ENCODE measurements around the gene PRKCB.

PRKCB gene

DNA sequence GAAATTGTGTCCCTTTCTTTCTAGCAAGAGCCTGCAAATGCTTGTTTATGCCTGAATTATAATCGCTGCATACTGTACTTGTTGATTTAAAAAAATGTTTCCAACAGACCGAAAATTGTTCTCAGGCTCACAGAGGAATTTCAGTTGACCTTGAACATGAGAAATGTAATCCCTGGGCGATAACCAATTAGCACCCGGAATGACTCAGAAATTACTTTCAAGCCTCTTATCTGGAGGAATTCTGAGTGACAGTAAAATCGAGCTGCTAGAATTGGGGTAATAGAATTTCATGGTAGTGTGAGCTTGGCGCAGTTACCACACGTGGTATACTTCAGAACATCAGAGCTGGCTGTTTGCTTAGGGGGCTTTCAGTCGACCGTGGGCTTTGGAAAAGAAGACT is 281.2 kb downstream of the PRKCB start (continued):
- TF ChIP-seq, protein P1, sequence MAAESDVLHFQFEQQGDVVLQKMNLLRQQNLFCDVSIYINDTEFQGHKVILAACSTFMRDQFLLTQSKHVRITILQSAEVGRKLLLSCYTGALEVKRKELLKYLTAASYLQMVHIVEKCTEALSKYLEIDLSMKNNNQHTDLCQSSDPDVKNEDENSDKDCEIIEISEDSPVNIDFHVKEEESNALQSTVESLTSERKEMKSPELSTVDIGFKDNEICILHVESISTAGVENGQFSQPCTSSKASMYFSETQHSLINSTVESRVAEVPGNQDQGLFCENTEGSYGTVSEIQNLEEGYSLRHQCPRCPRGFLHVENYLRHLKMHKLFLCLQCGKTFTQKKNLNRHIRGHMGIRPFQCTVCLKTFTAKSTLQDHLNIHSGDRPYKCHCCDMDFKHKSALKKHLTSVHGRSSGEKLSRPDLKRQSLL (tag by site-specific recombination; IDR thresholded peaks at IDR 0.05), result no peak
- no peak for TF ChIP-seq ZBTB21 (tag by site-specific recombination; IDR thresholded peaks at IDR 0.05)
- TF ChIP-seq ZFHX2 (tag by site-specific recombination; conservative IDR thresholded peaks at IDR 0.05), result no peak
- TF ChIP-seq, protein P2, sequence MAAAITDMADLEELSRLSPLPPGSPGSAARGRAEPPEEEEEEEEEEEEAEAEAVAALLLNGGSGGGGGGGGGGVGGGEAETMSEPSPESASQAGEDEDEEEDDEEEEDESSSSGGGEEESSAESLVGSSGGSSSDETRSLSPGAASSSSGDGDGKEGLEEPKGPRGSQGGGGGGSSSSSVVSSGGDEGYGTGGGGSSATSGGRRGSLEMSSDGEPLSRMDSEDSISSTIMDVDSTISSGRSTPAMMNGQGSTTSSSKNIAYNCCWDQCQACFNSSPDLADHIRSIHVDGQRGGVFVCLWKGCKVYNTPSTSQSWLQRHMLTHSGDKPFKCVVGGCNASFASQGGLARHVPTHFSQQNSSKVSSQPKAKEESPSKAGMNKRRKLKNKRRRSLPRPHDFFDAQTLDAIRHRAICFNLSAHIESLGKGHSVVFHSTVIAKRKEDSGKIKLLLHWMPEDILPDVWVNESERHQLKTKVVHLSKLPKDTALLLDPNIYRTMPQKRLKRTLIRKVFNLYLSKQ (tag by site-specific recombination; IDR thresholded peaks at IDR 0.05; ENCODE audit: borderline replicate concordance), result no peak
- no peak for TF ChIP-seq IKZF3 (tag by site-specific recombination; IDR thresholded peaks at IDR 0.05)
- TF ChIP-seq, protein P3, sequence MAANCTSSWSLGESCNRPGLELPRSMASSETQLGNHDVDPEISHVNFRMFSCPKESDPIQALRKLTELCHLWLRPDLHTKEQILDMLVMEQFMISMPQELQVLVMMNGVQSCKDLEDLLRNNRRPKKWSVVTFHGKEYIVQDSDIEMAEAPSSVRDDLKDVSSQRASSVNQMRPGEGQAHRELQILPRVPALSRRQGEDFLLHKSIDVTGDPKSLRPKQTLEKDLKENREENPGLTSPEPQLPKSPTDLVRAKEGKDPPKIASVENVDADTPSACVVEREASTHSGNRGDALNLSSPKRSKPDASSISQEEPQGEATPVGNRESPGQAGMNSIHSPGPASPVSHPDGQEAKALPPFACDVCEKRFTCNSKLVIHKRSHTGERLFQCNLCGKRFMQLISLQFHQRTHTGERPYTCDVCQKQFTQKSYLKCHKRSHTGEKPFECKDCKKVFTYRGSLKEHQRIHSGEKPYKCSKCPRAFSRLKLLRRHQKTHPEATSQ (tag by site-specific recombination; IDR thresholded peaks at IDR 0.05), result no peak
- no peak for TF ChIP-seq WT1 (tag by site-specific recombination; IDR thresholded peaks at IDR 0.05)
- no peak for TF ChIP-seq ZNF19 (tag by site-specific recombination; IDR thresholded peaks at IDR 0.05; ENCODE audit: low read depth)
- peak; percentile 43; the same call in 1 of the 2 replicates for TF ChIP-seq ZNF366 (tag by site-specific recombination; conservative IDR thresholded peaks at IDR 0.05)
- no peak for TF ChIP-seq OVOL3 (tag by site-specific recombination; IDR thresholded peaks at IDR 0.05)
- no peak for TF ChIP-seq ZIC2 (tag by site-specific recombination; IDR thresholded peaks at IDR 0.05)
- TF ChIP-seq, protein P4, sequence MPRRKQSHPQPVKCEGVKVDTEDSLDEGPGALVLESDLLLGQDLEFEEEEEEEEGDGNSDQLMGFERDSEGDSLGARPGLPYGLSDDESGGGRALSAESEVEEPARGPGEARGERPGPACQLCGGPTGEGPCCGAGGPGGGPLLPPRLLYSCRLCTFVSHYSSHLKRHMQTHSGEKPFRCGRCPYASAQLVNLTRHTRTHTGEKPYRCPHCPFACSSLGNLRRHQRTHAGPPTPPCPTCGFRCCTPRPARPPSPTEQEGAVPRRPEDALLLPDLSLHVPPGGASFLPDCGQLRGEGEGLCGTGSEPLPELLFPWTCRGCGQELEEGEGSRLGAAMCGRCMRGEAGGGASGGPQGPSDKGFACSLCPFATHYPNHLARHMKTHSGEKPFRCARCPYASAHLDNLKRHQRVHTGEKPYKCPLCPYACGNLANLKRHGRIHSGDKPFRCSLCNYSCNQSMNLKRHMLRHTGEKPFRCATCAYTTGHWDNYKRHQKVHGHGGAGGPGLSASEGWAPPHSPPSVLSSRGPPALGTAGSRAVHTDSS (tag by site-specific recombination; IDR thresholded peaks at IDR 0.05), result no peak
- TF ChIP-seq ZFP3 (tag by site-specific recombination; IDR thresholded peaks at IDR 0.05; ENCODE audit: low read depth), result no peak
- TF ChIP-seq ZNF624 (tag by site-specific recombination; IDR thresholded peaks at IDR 0.05), result no peak
- TF ChIP-seq FEZF1 (tag by site-specific recombination; IDR thresholded peaks at IDR 0.05), result no peak
- TF ChIP-seq ZNF544 (tag by site-specific recombination; IDR thresholded peaks at IDR 0.05), result no peak
- no peak for TF ChIP-seq ZNF404 (tag by site-specific recombination; IDR thresholded peaks at IDR 0.05)
- TF ChIP-seq ZNF629 (tag by site-specific recombination; IDR thresholded peaks at IDR 0.05), result peak; percentile 62
- no peak for TF ChIP-seq ZNF423 (tag by site-specific recombination; IDR thresholded peaks at IDR 0.05)
- TF ChIP-seq ZNF292 (tag by site-specific recombination; IDR thresholded peaks at IDR 0.05; ENCODE audit: borderline replicate concordance, low read depth), result no peak
- no peak for TF ChIP-seq ZFP41 (tag by site-specific recombination; IDR thresholded peaks at IDR 0.05; ENCODE audit: borderline replicate concordance)
- TF ChIP-seq, protein P5, sequence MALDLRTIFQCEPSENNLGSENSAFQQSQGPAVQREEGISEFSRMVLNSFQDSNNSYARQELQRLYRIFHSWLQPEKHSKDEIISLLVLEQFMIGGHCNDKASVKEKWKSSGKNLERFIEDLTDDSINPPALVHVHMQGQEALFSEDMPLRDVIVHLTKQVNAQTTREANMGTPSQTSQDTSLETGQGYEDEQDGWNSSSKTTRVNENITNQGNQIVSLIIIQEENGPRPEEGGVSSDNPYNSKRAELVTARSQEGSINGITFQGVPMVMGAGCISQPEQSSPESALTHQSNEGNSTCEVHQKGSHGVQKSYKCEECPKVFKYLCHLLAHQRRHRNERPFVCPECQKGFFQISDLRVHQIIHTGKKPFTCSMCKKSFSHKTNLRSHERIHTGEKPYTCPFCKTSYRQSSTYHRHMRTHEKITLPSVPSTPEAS (tag by site-specific recombination; IDR thresholded peaks at IDR 0.05), result no peak
- peak; percentile 51; the same call in 1 of the 2 replicates for TF ChIP-seq ZEB2 (tag by site-specific recombination; IDR thresholded peaks at IDR 0.05)
- TF ChIP-seq ZNF335 (tag by site-specific recombination; conservative IDR thresholded peaks at IDR 0.05), result 0 out of 2 replicates have a peak, but pooled peaks have one; percentile 23
- TF ChIP-seq ZNF146 (tag by site-specific recombination; IDR thresholded peaks at IDR 0.05), result no peak
- TF ChIP-seq YY1 (tag by site-specific recombination; IDR thresholded peaks at IDR 0.05), result no peak
- TF ChIP-seq, protein P6, sequence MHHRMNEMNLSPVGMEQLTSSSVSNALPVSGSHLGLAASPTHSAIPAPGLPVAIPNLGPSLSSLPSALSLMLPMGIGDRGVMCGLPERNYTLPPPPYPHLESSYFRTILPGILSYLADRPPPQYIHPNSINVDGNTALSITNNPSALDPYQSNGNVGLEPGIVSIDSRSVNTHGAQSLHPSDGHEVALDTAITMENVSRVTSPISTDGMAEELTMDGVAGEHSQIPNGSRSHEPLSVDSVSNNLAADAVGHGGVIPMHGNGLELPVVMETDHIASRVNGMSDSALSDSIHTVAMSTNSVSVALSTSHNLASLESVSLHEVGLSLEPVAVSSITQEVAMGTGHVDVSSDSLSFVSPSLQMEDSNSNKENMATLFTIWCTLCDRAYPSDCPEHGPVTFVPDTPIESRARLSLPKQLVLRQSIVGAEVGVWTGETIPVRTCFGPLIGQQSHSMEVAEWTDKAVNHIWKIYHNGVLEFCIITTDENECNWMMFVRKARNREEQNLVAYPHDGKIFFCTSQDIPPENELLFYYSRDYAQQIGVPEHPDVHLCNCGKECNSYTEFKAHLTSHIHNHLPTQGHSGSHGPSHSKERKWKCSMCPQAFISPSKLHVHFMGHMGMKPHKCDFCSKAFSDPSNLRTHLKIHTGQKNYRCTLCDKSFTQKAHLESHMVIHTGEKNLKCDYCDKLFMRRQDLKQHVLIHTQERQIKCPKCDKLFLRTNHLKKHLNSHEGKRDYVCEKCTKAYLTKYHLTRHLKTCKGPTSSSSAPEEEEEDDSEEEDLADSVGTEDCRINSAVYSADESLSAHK (tag by site-specific recombination; IDR thresholded peaks at IDR 0.05), result no peak
- no peak for TF ChIP-seq ZNF621 (tag by site-specific recombination; IDR thresholded peaks at IDR 0.05)
- TF ChIP-seq, protein P7, sequence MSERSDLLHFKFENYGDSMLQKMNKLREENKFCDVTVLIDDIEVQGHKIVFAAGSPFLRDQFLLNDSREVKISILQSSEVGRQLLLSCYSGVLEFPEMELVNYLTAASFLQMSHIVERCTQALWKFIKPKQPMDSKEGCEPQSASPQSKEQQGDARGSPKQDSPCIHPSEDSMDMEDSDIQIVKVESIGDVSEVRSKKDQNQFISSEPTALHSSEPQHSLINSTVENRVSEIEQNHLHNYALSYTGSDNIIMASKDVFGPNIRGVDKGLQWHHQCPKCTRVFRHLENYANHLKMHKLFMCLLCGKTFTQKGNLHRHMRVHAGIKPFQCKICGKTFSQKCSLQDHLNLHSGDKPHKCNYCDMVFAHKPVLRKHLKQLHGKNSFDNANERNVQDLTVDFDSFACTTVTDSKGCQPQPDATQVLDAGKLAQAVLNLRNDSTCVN (tag by site-specific recombination; optimal IDR thresholded peaks at IDR 0.05), result no peak
- TF ChIP-seq HOXD13 (CRISPR knock-in tag; IDR thresholded peaks at IDR 0.05; ENCODE audit: borderline replicate concordance), result no peak
- no peak for TF ChIP-seq ZNF791 (tag by site-specific recombination; IDR thresholded peaks at IDR 0.05)

Measured in HEK293 (cell line).